ENCODE measurements around the gene CDH22. TPM values are rescaled to one million over a fixed set of nuclear protein-coding genes. Genes with fewer than 3 reads are reported as not detected.
A peak's percentile ranks its signal among the peaks of the same experiment; 100 is the strongest.

Gene CDH22
- total and polyA plus RNA-seq, 12 donors, result 0.04 to 11.0 (median 0.64) TPM

- DNase-seq, result no peak
- intact Hi-C loops (cut with DNase I), result no loop called here
- peaks cover 0 to 39% (median 12%) of the 10 kb centered on the region in 9 donors for H3K4me1 ChIP-seq
- no peak for TF ChIP-seq CTCF (IDR thresholded peaks at IDR 0.05)
- H3K36me3 ChIP-seq, result no peaks in the 10 kb centered on the region
- no peak for ATAC-seq
- no peaks in the 10 kb centered on the region for H3K9me3 ChIP-seq
- H3K27ac ChIP-seq, result no peak overlapping the region
- WGBS, 2 donors, result 64 to 72% methylated on average over 9 of the region's 9 CpGs
- no peak overlapping the region for H3K4me3 ChIP-seq
- H3K27me3 ChIP-seq, result peaks cover 0 to 9% (median under 1%) of the 10 kb centered on the region in 7 donors
These were observed 89.6 kb downstream of the CDH22 start for GRCh38 chr20:46218656-46219055.

GRCh38 chr20:46217583-46217982 lies 90.7 kb downstream of the CDH22 start:
- Histone ChIP-seq H3K9me3 (no peaks in the 10 kb centered on the region), H3K4me1 (peaks cover 0 to 29% (median 12%) of the 10 kb centered on the region in 9 donors)

GRCh38 chr20:46216770-46217464 lies 91.4 kb downstream of the CDH22 start:
- no peak for ATAC-seq
- Histone ChIP-seq H3K9me3 (no peaks in the 10 kb centered on the region), H3K4me1 (peaks cover 0 to 22% (median 5%) of the 10 kb centered on the region in 9 donors), H3K36me3 (no peaks in the 10 kb centered on the region), H3K4me3 (no peak overlapping the region), H3K27ac (peak overlapping the region in 3 of 10 donors; percentile 27 to 69 (median 47)), H3K27me3 (peaks cover 0 to 17% (median 11%) of the 10 kb centered on the region in 7 donors)
- DNase-seq, result no peak
- TF ChIP-seq CTCF (IDR thresholded peaks at IDR 0.05), result no peak
- WGBS, 2 donors, result 83 to 88% methylated on average over 22 of the region's 22 CpGs
- intact Hi-C loops (cut with DNase I), result no loop called here

More at GRCh38 chr20:46217583-46217982, 90.7 kb downstream of the CDH22 start:
- peaks cover 0 to 10% (median 8%) of the 10 kb centered on the region in 7 donors for H3K27me3 ChIP-seq
- no peak overlapping the region for H3K27ac ChIP-seq
- no peak for DNase-seq
- H3K4me3 ChIP-seq, result no peak overlapping the region
- intact Hi-C loops (cut with DNase I), result no loop called here
- ATAC-seq, result no peak
- H3K36me3 ChIP-seq, result no peaks in the 10 kb centered on the region
- no peak for TF ChIP-seq CTCF (IDR thresholded peaks at IDR 0.05)

GRCh38 chr20:46215913-46216707 lies 92.2 kb downstream of the CDH22 start:
- DNase-seq, result peak; percentile 26 to 55

More at GRCh38 chr20:46215913-46216707, 92.2 kb downstream of the CDH22 start:
- Histone ChIP-seq H3K9me3 (no peaks in the 10 kb centered on the region), H3K36me3 (no peaks in the 10 kb centered on the region), H3K4me3 (no peak overlapping the region), H3K4me1 (peaks cover 0 to 16% (median 4%) of the 10 kb centered on the region in 9 donors), H3K27me3 (peaks cover 0 to 24% (median 16%) of the 10 kb centered on the region in 7 donors), H3K27ac (peak overlapping the region in 9 of 10 donors; percentile 14 to 75 (median 47))
- WGBS, 2 donors, result 21 to 29% methylated on average over 17 of the region's 17 CpGs
- TF ChIP-seq CTCF (IDR thresholded peaks at IDR 0.05), result no peak
- ATAC-seq, result peak; percentile 61 to 90 (median 80)
- intact Hi-C loops (cut with DNase I), result no loop called here

Data from heart right ventricle (tissue), 16 donors.